GM12878 (cell line): Measurements from ENCODE around the gene PARP11. TPM values are rescaled to one million over a fixed set of nuclear protein-coding genes. Genes with fewer than 3 reads are reported as not detected.

Experiments
- ATAC-seq: fragments of 200-7000 bp; cut with Tn5 transposase; 3 replicates; pipeline ENCODE4 v1.9.1; 2020; ENCODE audit warnings: mild to moderate bottlenecking, moderate library complexity
- BruUV-seq: library from RNA; stranded (reverse); fragments of 400-500 nt; replicated peaks from 2 replicates; lab custom pipeline; 2021; lab: Mats Ljungman, UMichigan
- CTCF ChIA-PET: fragments of 300-600 bp; sonication (Branson Sonifier 250); formaldehyde crosslinking; extraction: SDS; loops from one replicate; lab custom pipeline; 2021; ENCODE audit warnings: inconsistent platforms; lab: Yijun Ruan, JAX
- POLR2A ChIA-PET: fragments of 350-600 bp; formaldehyde crosslinking; extraction: SDS; loops from one replicate; lab custom pipeline; 2021; ENCODE audit warnings: inconsistent platforms; lab: Charles Lee
- RAD21 ChIA-PET: fragments of 300-600 bp; sonication (Branson Sonifier 250); formaldehyde crosslinking; loops from one replicate; lab custom pipeline; 2023; ENCODE audit warnings: antibody characterized with exemption; ENCODE audit not compliant: unreplicated experiment; lab: Charles Lee
- SMC1A ChIA-PET: fragments of 300-600 bp; sonication (Branson Sonifier 250); formaldehyde crosslinking; loops from one replicate; lab custom pipeline; 2023; ENCODE audit not compliant: unreplicated experiment, uncharacterized antibody; lab: Charles Lee
- DNase-seq: peaks from one replicate; pipeline ENCODE4 v3.0.0-alpha.2; 2011; ENCODE audit warnings: low read depth, low spot score
- FAIRE-seq: peaks from 3 replicates; lab custom pipeline; 2011; peaks lifted over from hg19 to GRCh38; lab: Jason Lieb, UNC
- H2AFZ ChIP-seq: 2 replicates; pipeline ENCODE4 v1.6.0; 2011; ENCODE audit warnings: low read depth, low read length, control low read depth; ENCODE audit not compliant: control insufficient read depth
- H3K27ac ChIP-seq: 2 replicates; pipeline ENCODE4 v1.5.1; 2011; ENCODE audit warnings: control low read depth; ENCODE audit not compliant: control insufficient read depth, insufficient read depth
- H3K27me3 ChIP-seq, 2 experiments: replicated peaks in 1 of 2; 2 replicates each; pipeline versions ENCODE4 v1.6.0 to v1.6.1; 2011; ENCODE audit warnings: low read length in 1 of 2; ENCODE audit not compliant: control insufficient read depth in 2 of 2, insufficient read depth in 2 of 2
- H3K36me3 ChIP-seq, 2 experiments: 2 replicates each; pipeline ENCODE4 v1.5.1; 2011; ENCODE audit warnings: low read length in 1 of 2; ENCODE audit not compliant: control insufficient read depth in 2 of 2, insufficient read depth in 2 of 2
- H3K4me1 ChIP-seq: 2 replicates; pipeline ENCODE4 v1.6.1; 2011; ENCODE audit warnings: mild to moderate bottlenecking, low read length, moderate library complexity, mixed read lengths; ENCODE audit not compliant: control insufficient read depth, insufficient read depth
- H3K4me2 ChIP-seq: 2 replicates; pipeline ENCODE4 v1.6.0; 2011; ENCODE audit warnings: control low read depth; ENCODE audit not compliant: control insufficient read depth, insufficient read depth
- H3K4me3 ChIP-seq: fragments of 200-600 bp; sonication (generic); 2 replicates; pipeline ENCODE4 v1.5.1; 2016
- H3K79me2 ChIP-seq: 2 replicates; pipeline ENCODE4 v1.6.0; 2011; ENCODE audit warnings: low read length; ENCODE audit not compliant: control insufficient read depth, insufficient read depth
- H3K9ac ChIP-seq: 2 replicates; pipeline ENCODE4 v1.8.0; 2011; ENCODE audit warnings: low read length, control low read depth, mixed read lengths; ENCODE audit not compliant: control insufficient read depth, insufficient read depth
- H3K9me3 ChIP-seq: replicated peaks from 3 replicates; pipeline ENCODE4 v1.5.1; 2011; ENCODE audit warnings: mild to moderate bottlenecking, low read length; ENCODE audit not compliant: control insufficient read depth, insufficient read depth
- H4K20me1 ChIP-seq: 2 replicates; pipeline ENCODE4 v1.6.0; 2011; ENCODE audit not compliant: control insufficient read depth, insufficient read depth
- BCL11A ChIP-seq: IDR thresholded peaks from 2 replicates; pipeline ENCODE4 v1.6.1; 2011; ENCODE audit warnings: low read depth, low read length
- CEBPZ ChIP-seq: fragments of 150-350 bp; IDR thresholded peaks from 2 replicates; pipeline ENCODE4 v1.6.1; 2016; ENCODE audit warnings: low read depth, low read length
- CHD1 ChIP-seq: IDR thresholded peaks from 2 replicates; pipeline ENCODE4 v1.6.1; 2012; ENCODE audit warnings: low read depth, low read length, improper control_type of control experiment
- EZH2 ChIP-seq: IDR thresholded peaks from 2 replicates; pipeline ENCODE4 v1.6.1; 2012; ENCODE audit warnings: low read depth, mild to moderate bottlenecking, control low read depth, inconsistent platforms, low read length, borderline replicate concordance; ENCODE audit not compliant: control insufficient read depth
- FOS ChIP-seq: IDR thresholded peaks from 3 replicates; pipeline ENCODE4 v1.6.1; 2011; ENCODE audit warnings: borderline replicate concordance; ENCODE audit not compliant: insufficient read length; ENCODE audit errors: extremely low read depth
- IRF4 ChIP-seq: IDR thresholded peaks from 2 replicates; pipeline ENCODE4 v1.6.1; 2011; ENCODE audit warnings: low read depth, low read length
- JUND ChIP-seq: IDR thresholded peaks from 2 replicates; pipeline ENCODE4 v1.6.1; 2012; ENCODE audit warnings: low read depth, mild to moderate bottlenecking, low read length, improper control_type of control experiment, moderate library complexity
- MYC ChIP-seq: IDR thresholded peaks from 2 replicates; pipeline ENCODE4 v1.6.1; 2011; ENCODE audit warnings: mild to moderate bottlenecking, low read length, moderate library complexity, inconsistent platforms; ENCODE audit not compliant: insufficient read depth, insufficient replicate concordance, insufficient read length, severe bottlenecking
- NBN ChIP-seq: fragments of 450-650 bp; IDR thresholded peaks from 2 replicates; pipeline ENCODE4 v1.6.1; 2016
- NR2C2 ChIP-seq: IDR thresholded peaks from 2 replicates; pipeline ENCODE4 v1.6.1; 2011; ENCODE audit warnings: borderline replicate concordance, low read depth; ENCODE audit not compliant: control insufficient read depth, insufficient read length
- RAD21 ChIP-seq: IDR thresholded peaks from 2 replicates; pipeline ENCODE4 v1.6.1; 2011; ENCODE audit warnings: mild to moderate bottlenecking, low read depth, low read length, moderate library complexity; ENCODE audit not compliant: insufficient read depth
- RUNX3 ChIP-seq: IDR thresholded peaks from 2 replicates; pipeline ENCODE4 v1.6.1; 2012; ENCODE audit warnings: low read length, inconsistent platforms
- SMARCA5 ChIP-seq: fragments of 450-650 bp; IDR thresholded peaks from 2 replicates; pipeline ENCODE4 v1.6.1; 2017; ENCODE audit warnings: mild to moderate bottlenecking
- SREBF1 ChIP-seq: IDR thresholded peaks from 2 replicates; pipeline ENCODE4 v1.6.1; 2012; ENCODE audit warnings: mild to moderate bottlenecking, low read length
- TARDBP ChIP-seq: IDR thresholded peaks from 2 replicates; pipeline ENCODE4 v1.6.1; 2016; ENCODE audit warnings: borderline replicate concordance
- ZNF217 ChIP-seq: fragments of 450-650 bp; IDR thresholded peaks from 2 replicates; pipeline ENCODE4 v1.6.1; 2017; ENCODE audit warnings: antibody characterized with exemption, mild to moderate bottlenecking
- WGBS: methylation state at CpG from one replicate; pipeline ENCODE4 v1.1.6; 2016; ENCODE audit warnings: low lambda C conversion rate; ENCODE audit not compliant: insufficient replicate concordance, insufficient coverage; ENCODE audit errors: missing lambda C conversion rate; 5-methylcytosine and 5-hydroxymethylcytosine counted together
- in situ Hi-C: fragments of 300-500 bp; cut with MboI; formaldehyde crosslinking; loops from 9 replicates; pipeline ENCODE4 v1.14.3; 2018; ENCODE audit warnings: mixed read lengths
- intact Hi-C: fragments of 100-400 bp; cut with micrococcal nuclease; formaldehyde crosslinking; loops from one replicate; pipeline ENCODE4 v1.14.2; 2022; ENCODE audit not compliant: unreplicated experiment
- polyA plus RNA-seq, 11 experiments: library from polyadenylated mRNA; depleted of rRNA in 4 of 11; unstranded in 6 of 11; stranded (reverse) in 5 of 11; fragments of >200 nt; fragmentation: Nextera tagmentation in 4 of 11; fragmentation: Illumina TruSeq in 1 of 11; extraction: Ambion mirVana in 4 of 11; extraction: Trizol in 1 of 11; gene quantifications; 1 replicate in 1 of 11; 2 replicates in 10 of 11; pipeline versions ENCODE4 v1.2.1 to v1.2.3, GENCODE V29; 2011 to 2016; ENCODE audit warnings: inconsistent platforms in 2 of 11, missing spikeins in 2 of 11, low read depth in 1 of 11
- total RNA-seq, 4 experiments: library from RNA; depleted of rRNA in 3 of 4; stranded (reverse); fragments of >200 nt in 3 of 4; fragmentation: Illumina TruSeq in 1 of 4; extraction: Trizol in 1 of 4; gene quantifications; 2 replicates each; pipeline versions ENCODE4 v1.2.1 to v1.2.3, GENCODE V29; 2013 to 2021
- TF ChIP-seq, protein P1 (sequence below): fragments of 450-650 bp; IDR thresholded peaks from 2 replicates; pipeline ENCODE4 v1.6.1; 2017; ENCODE audit warnings: mild to moderate bottlenecking

PARP11 gene
- total and polyA plus RNA-seq, 10 of the 15 experiments (the other 5 are each of a cell fraction or from before 2014, with no cell fraction given), result 3.0 to 14.1 (median 6.3) TPM

GRCh38 chr12:3885277-3886094 is 12.3 kb upstream of the PARP11 start:
- ATAC-seq (peak; percentile 36; the same call in 2 of the 3 replicates), FAIRE-seq (peak; percentile 94), DNase-seq (no peak)
- no peak overlapping the region for H3K9ac ChIP-seq
- no peaks in the 10 kb centered on the region for H4K20me1 ChIP-seq
- no peaks in the 10 kb centered on the region for H3K4me1 ChIP-seq
- ChIA-PET RAD21 (interaction anchor here (1.0 to 5.7 kb wide), 14 partner anchors 12 to 972 kb away, joined by 3 to 33 read pairs (median 3); partner anchors contain the start of gene PARP11), SMC1A (interaction anchor here (0.6 to 5.6 kb wide), 25 partner anchors 10 to 872 kb away, joined by 3 to 36 read pairs (median 4); partner anchors contain the start of gene PARP11), POLR2A (interaction anchor here (0.5 to 0.7 kb wide), 2 partner anchors 20 to 25 kb away, joined by 3 to 6 read pairs; no protein-coding TSS in a partner anchor), CTCF (interaction anchor here (0.6 to 5.2 kb wide), 61 partner anchors 8 to 972 kb away, joined by 3 to 61 read pairs (median 4); partner anchors contain the start of gene PARP11)
- H3K4me3 ChIP-seq, result 0 out of 2 replicates have a peak overlapping the region, but pooled peaks have one; percentile 5
- no peaks in the 10 kb centered on the region for H3K36me3 ChIP-seq
- WGBS, result 25% methylated on average over 8 of the region's 8 CpGs
- intact Hi-C loops (loop anchor here (1.0 to 10.0 kb wide), 7 partner anchors 79 to 872 kb away; no protein-coding TSS in a partner anchor), in situ Hi-C loops (loop anchor here (5.0 kb wide), 1 partner anchor 392 kb away; no protein-coding TSS in a partner anchor)
- H2AFZ ChIP-seq, result peak overlapping the region; percentile 37; the same call in 1 of the 2 replicates
- H3K79me2 ChIP-seq, result no peaks in the 10 kb centered on the region
- H3K27me3 ChIP-seq, result no peaks in the 10 kb centered on the region; a peak in 1 of 4 replicates
- peak overlapping the region; percentile 26; the same call in 1 of the 2 replicates for H3K4me2 ChIP-seq
- no peak overlapping the region for H3K27ac ChIP-seq
- no peaks in the 10 kb centered on the region for H3K9me3 ChIP-seq
- no TSS peak for BruUV-seq
- TF ChIP-seq FOS, result no peak
- no peak for TF ChIP-seq EZH2
- no peak for TF ChIP-seq SREBF1
- TF ChIP-seq BCL11A, result no peak
- TF ChIP-seq JUND, result no peak
- no peak for TF ChIP-seq NBN
- TF ChIP-seq MYC, result no peak
- no peak for TF ChIP-seq CHD1
- no peak for TF ChIP-seq ZNF217
- TF ChIP-seq SMARCA5, result peak; percentile 84
- TF ChIP-seq IRF4, result no peak
- no peak for TF ChIP-seq RUNX3
- no peak for TF ChIP-seq CEBPZ
- no peak for TF ChIP-seq TARDBP
- TF ChIP-seq, protein P1, sequence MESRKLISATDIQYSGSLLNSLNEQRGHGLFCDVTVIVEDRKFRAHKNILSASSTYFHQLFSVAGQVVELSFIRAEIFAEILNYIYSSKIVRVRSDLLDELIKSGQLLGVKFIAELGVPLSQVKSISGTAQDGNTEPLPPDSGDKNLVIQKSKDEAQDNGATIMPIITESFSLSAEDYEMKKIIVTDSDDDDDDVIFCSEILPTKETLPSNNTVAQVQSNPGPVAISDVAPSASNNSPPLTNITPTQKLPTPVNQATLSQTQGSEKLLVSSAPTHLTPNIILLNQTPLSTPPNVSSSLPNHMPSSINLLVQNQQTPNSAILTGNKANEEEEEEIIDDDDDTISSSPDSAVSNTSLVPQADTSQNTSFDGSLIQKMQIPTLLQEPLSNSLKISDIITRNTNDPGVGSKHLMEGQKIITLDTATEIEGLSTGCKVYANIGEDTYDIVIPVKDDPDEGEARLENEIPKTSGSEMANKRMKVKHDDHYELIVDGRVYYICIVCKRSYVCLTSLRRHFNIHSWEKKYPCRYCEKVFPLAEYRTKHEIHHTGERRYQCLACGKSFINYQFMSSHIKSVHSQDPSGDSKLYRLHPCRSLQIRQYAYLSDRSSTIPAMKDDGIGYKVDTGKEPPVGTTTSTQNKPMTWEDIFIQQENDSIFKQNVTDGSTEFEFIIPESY, result no peak
- peak; percentile 91 for TF ChIP-seq RAD21
- no peak for TF ChIP-seq NR2C2
